T-helper 17 cell (primary cell): ENCODE measurements around the gene GMEB2. TPM values are rescaled to one million over a fixed set of nuclear protein-coding genes. Genes with fewer than 3 reads are reported as not detected.

Experiments used
- total RNA-seq, 4 donors: library from RNA in 2 of 4; stranded (reverse) in 2 of 4; gene quantifications; one replicate each; pipeline ENCODE4 v1.2.3 and lab custom pipeline; 2022 to 2026

The GMEB2 gene
- total RNA-seq, 2 donors from 2014 or later = 17.3 to 21.0 TPM

Other genes with a start within 250 kb of the GMEB2 start
- not detected for gene KCNQ2, start 154.4 kb downstream of the GMEB2 start, total RNA-seq
- gene EEF1A2, start 128.0 kb downstream of the GMEB2 start, total RNA-seq = under 1 TPM; 0.47 to 0.99 TPM
- 100 to 1,000 TPM; 149 to 271 TPM for gene PPDPF, start 106.3 kb downstream of the GMEB2 start, total RNA-seq
- under 1 TPM; 0.50 to 0.80 TPM for gene PTK6, start 89.7 kb downstream of the GMEB2 start, total RNA-seq
- gene SRMS, start 79.4 kb downstream of the GMEB2 start, total RNA-seq = not detected
- gene FNDC11, start 72.9 kb downstream of the GMEB2 start, total RNA-seq = under 1 TPM; 0.44 to 0.99 TPM
- 10 to 100 TPM; 48.0 to 54.8 TPM for gene HELZ2, start 52.9 kb downstream of the GMEB2 start, total RNA-seq
- 10 to 100 TPM; 51.0 to 67.4 TPM for gene STMN3, start 26.3 kb upstream of the GMEB2 start, total RNA-seq
- 10 to 100 TPM; 30.7 to 35.0 TPM for gene RTEL1, start 31.2 kb upstream of the GMEB2 start, total RNA-seq
- not detected for gene TNFRSF6B, start 69.6 kb upstream of the GMEB2 start, total RNA-seq
- 10 to 100 TPM; 44.0 to 53.2 TPM for gene ARFRP1, start 80.9 kb upstream of the GMEB2 start, total RNA-seq
- gene ZGPAT, start 80.9 kb upstream of the GMEB2 start, total RNA-seq = 10 to 100 TPM; 35.0 to 39.8 TPM
- 100 to 1,000 TPM; 156 to 179 TPM for gene LIME1, start 109.6 kb upstream of the GMEB2 start, total RNA-seq
- gene SLC2A4RG, start 112.7 kb upstream of the GMEB2 start, total RNA-seq = 100 to 1,000 TPM in 1 of 2 donors, 10 to 100 TPM in 1; 98.1 to 103 TPM
- gene ZBTB46, start 204.2 kb upstream of the GMEB2 start, total RNA-seq = under 1 TPM; 0.21 to 0.72 TPM
- not detected for gene ABHD16B, start 234.4 kb upstream of the GMEB2 start, total RNA-seq
- gene TPD52L2, start 238.2 kb upstream of the GMEB2 start, total RNA-seq = 10 to 100 TPM; 26.9 to 29.9 TPM